ENCODE results near the gene ITSN2.
"Not testable (repeated sequence)": the region's sequence is repeated elsewhere in the genome, so short reads cannot be mapped to it uniquely, and the experiment has no call there.

Gene ITSN2

GRCh38 chr2:24343225-24343882 lies 17.0 kb downstream of the ITSN2 start:
- FAIRE-seq: no peak

DNA sequence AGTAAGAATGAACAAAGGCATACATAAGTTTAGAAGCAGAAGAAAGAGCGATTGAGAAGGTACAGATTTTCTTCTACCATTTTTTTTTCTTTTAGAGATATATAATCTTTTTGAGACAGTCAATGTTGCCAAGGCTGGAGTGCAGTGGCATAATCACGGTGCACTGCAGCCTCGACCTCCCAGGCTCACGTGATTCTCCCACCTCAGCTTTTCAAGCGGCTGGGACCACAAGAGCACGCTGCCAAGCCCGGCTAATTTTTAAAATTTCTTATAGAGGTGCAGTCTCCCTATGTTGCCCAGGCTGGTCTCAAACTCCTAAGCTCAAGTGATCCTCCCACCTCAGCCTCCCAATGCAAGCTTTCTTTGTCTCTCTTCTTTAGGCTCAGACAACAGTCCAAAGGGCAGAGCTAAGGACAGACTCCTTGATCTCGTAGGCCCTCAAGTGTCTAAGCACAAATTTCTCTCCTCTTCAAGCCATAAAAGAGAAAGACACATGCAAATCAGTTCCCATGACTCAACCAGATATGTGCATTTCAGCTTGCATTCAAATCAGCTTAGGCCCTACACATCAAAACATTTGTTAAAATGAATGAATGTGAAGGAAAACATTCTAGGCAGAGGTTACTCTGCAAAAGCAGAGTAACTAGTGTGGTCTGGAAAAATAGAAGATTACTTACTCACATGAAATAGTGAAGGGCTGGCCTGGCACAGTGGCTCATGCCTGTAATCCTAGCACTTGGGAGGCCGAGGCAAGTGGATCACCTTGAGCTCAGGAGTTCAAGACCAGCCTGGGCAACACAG lies 18.0 kb downstream of the ITSN2 start:
- no peak for FAIRE-seq
- no peak for DNase-seq (ENCODE audit: insufficient read length, low spot score)
- TF ChIP-seq CTCF (IDR thresholded peaks at IDR 0.05; ENCODE audit: insufficient read depth, missing control alignments): no peak

More at GRCh38 chr2:24343225-24343882, 17.0 kb downstream of the ITSN2 start:
- no peak for TF ChIP-seq CTCF (IDR thresholded peaks at IDR 0.05; ENCODE audit: insufficient read depth, missing control alignments)
- no peak for DNase-seq (ENCODE audit: insufficient read length, low spot score)

DNA sequence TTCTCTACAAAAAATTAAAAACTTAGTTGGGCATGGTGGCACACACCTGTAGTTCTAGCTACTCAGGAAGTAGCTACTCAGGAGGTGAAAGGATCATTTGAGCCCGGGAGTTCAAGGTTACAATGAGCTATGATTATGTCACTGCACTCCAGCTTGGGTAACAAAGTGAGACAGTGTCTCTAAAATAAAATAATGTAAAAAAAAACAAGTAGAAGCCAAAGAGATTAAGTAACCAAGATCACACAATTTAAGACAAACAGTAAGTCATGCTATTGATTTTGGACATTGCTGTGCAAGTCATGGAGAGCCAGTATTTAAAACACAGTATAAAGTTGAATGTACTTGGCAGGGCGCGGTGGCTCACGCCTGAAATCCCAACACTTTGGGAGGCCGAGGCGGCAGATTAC lies 20.5 kb downstream of the ITSN2 start:
- DNase-seq (ENCODE audit: insufficient read length, low spot score) (no peak), FAIRE-seq (no peak)
- TF ChIP-seq CTCF (IDR thresholded peaks at IDR 0.05; ENCODE audit: insufficient read depth, missing control alignments): no peak

DNA sequence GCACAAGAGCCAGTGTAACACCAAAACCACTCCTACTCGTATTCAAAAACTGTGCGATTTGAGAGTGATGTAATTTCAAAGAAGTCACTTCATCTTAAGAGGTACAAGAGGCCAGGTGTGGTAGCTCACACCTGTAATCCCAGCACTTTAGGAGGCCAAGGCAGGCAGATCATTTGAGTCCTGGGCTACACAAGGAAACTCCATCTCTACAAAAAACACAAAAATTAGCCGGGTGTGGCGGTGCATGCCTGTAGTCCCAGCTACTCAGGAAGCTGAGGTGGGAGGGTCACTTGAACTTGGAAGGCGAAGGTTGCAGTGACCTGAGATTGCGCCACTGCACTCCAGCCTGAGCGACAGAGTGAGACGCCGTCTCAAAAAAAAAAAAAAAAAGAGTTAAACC lies 21.2 kb downstream of the ITSN2 start:
- DNase-seq (ENCODE audit: insufficient read length, low spot score); FAIRE-seq: not testable (repeated sequence)

DNA sequence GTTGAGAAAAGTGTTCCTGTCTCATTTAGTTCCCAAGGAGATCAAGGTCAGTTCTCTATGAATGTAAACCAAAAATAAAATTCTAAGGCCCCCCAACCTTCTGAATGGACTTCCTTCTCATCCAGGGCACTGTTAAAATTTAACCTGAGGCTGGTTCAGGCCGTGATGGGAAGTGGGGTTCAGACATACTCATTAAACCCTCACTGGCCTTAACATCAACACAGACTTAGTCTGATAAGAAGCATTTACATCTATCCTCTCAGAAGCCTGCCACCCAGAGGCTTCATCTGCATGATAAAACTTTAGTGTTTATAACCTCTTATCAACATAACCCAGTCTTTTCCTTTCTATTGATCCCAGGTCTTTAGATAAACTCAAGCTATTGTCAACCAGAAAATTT lies 22.4 kb downstream of the ITSN2 start:
- TF ChIP-seq CTCF (IDR thresholded peaks at IDR 0.05; ENCODE audit: insufficient read depth, missing control alignments): no peak
- FAIRE-seq: no peak
- no peak for DNase-seq (ENCODE audit: insufficient read length, low spot score)

- no peak for FAIRE-seq
- TF ChIP-seq CTCF (IDR thresholded peaks at IDR 0.05; ENCODE audit: insufficient read depth, missing control alignments): no peak
- no peak for DNase-seq (ENCODE audit: insufficient read length, low spot score)
Observed at GRCh38 chr2:24336811-24337210, 23.5 kb downstream of the ITSN2 start.

- DNase-seq (ENCODE audit: insufficient read length, low spot score) (no peak), FAIRE-seq (no peak)
- TF ChIP-seq CTCF (IDR thresholded peaks at IDR 0.05; ENCODE audit: insufficient read depth, missing control alignments): no peak
Observed at GRCh38 chr2:24334245-24334633, 26.1 kb downstream of the ITSN2 start.

Measured in D721Med (cell line).